Fibroblast of lung (primary cell): ENCODE results near the gene DPH5. TPM values are rescaled to one million over a fixed set of nuclear protein-coding genes. Genes with fewer than 3 reads are reported as not detected.
A peak's percentile ranks its signal among the peaks of the same experiment; 100 is the strongest.

ENCODE experiments used
- DNase-seq, 2 donors: peaks; one replicate each; pipeline versions ENCODE4 v3.0.0 to v3.0.0-alpha.2; 2010; ENCODE audit warnings: low read depth in 2 of 2
- H2AFZ ChIP-seq: 2 replicates; pipeline ENCODE4 v1.5.1; 2012; ENCODE audit warnings: low read length, control low read depth, inconsistent platforms
- H3K27ac ChIP-seq: 2 replicates; pipeline ENCODE4 v1.5.1; 2011; ENCODE audit warnings: low read length, control low read depth; ENCODE audit not compliant: insufficient read depth
- H3K27me3 ChIP-seq: 2 replicates; pipeline ENCODE4 v1.5.1; 2011; ENCODE audit warnings: mild to moderate bottlenecking, low read length; ENCODE audit not compliant: control insufficient read depth, insufficient read depth
- H3K36me3 ChIP-seq: 2 replicates; pipeline ENCODE4 v1.5.1; 2011; ENCODE audit warnings: low read length; ENCODE audit not compliant: control insufficient read depth, insufficient read depth
- H3K4me1 ChIP-seq: 2 replicates; pipeline ENCODE4 v1.5.1; 2011; ENCODE audit warnings: low read length; ENCODE audit not compliant: control insufficient read depth, insufficient read depth; ENCODE audit errors: extremely low read depth
- H3K4me2 ChIP-seq: 2 replicates; pipeline ENCODE4 v1.5.1; 2011; ENCODE audit warnings: low read length, control low read depth; ENCODE audit not compliant: insufficient read depth; ENCODE audit errors: extremely low read depth
- H3K4me3 ChIP-seq, 4 experiments: fragments of 200-600 bp in 1 of 4; sonication (generic) in 1 of 4; replicated peaks in 1 of 4; 2 replicates each; pipeline ENCODE4 v1.5.1; 2011 to 2016; ENCODE audit warnings: low read length in 4 of 4, low read depth in 3 of 4, mild to moderate bottlenecking in 3 of 4, control low read depth in 2 of 4, inconsistent platforms in 1 of 4, mixed read lengths in 1 of 4; ENCODE audit not compliant: insufficient read depth in 1 of 4; ENCODE audit errors: control extremely low read depth in 1 of 4
- H3K79me2 ChIP-seq: 2 replicates; pipeline ENCODE4 v1.5.1; 2012; ENCODE audit warnings: mild to moderate bottlenecking, low read length, inconsistent platforms; ENCODE audit not compliant: control insufficient read depth, insufficient read depth
- H3K9ac ChIP-seq: 2 replicates; pipeline ENCODE4 v1.5.1; 2011; ENCODE audit warnings: mild to moderate bottlenecking, low read length, control low read depth; ENCODE audit not compliant: insufficient read depth
- H3K9me3 ChIP-seq: 2 replicates; pipeline ENCODE4 v1.5.1; 2012; ENCODE audit warnings: low read depth, low read length; ENCODE audit not compliant: control insufficient read depth, insufficient read depth
- H4K20me1 ChIP-seq: 2 replicates; pipeline ENCODE4 v1.5.1; 2011; ENCODE audit warnings: low read length; ENCODE audit not compliant: control insufficient read depth, insufficient read depth; ENCODE audit errors: extremely low read depth
- EZH2 ChIP-seq: IDR thresholded peaks from 2 replicates; pipeline ENCODE4 v1.5.1; 2012; ENCODE audit warnings: low read length, control low read depth, mild to moderate bottlenecking; ENCODE audit errors: missing control alignments
- polyA plus RNA-seq, 2 donors: library from polyadenylated mRNA; depleted of rRNA in 1 of 2; stranded (reverse) in 1 of 2; unstranded in 1 of 2; fragments of >200 nt; gene quantifications; 2 replicates each; pipeline ENCODE4 v1.2.1, GENCODE V29; 2011 to 2012; ENCODE audit warnings: missing spikeins in 1 of 2
- total RNA-seq: library from RNA; depleted of rRNA; stranded (reverse); fragments of >200 nt; gene quantifications from 2 replicates; pipeline ENCODE4 v1.2.1, GENCODE V29; 2014
- TF ChIP-seq, protein P1 (sequence below), 2 donors: IDR thresholded peaks in 1 of 2; conservative IDR thresholded peaks in 1 of 2; 1 replicate in 1 of 2; 2 replicates in 1 of 2; pipeline ENCODE4 v1.5.1; 2011 to 2012; ENCODE audit warnings: low read length in 2 of 2, control low read depth in 1 of 2, inconsistent platforms in 1 of 2, low read depth in 1 of 2, mild to moderate bottlenecking in 1 of 2

The DPH5 gene
- total and polyA plus RNA-seq, 2 donors (not counting 1 experiment from before 2014, with no cell fraction given), result 39.8 to 40.8 TPM

GRCh38 chr1:100982793-100983192 is 42.8 kb downstream of the DPH5 start:
- no peak for DNase-seq
- H3K9ac ChIP-seq, result no peak overlapping the region
- no peak overlapping the region for H3K4me3 ChIP-seq
- H3K79me2 ChIP-seq, result no peaks in the 10 kb centered on the region
- no peaks in the 10 kb centered on the region for H4K20me1 ChIP-seq
- H3K27ac ChIP-seq, result no peak overlapping the region
- no peaks in the 10 kb centered on the region for H3K9me3 ChIP-seq
- H3K4me1 ChIP-seq, result peaks cover 1% of the 10 kb centered on the region
- no peak for TF ChIP-seq EZH2
- TF ChIP-seq, protein P1, sequence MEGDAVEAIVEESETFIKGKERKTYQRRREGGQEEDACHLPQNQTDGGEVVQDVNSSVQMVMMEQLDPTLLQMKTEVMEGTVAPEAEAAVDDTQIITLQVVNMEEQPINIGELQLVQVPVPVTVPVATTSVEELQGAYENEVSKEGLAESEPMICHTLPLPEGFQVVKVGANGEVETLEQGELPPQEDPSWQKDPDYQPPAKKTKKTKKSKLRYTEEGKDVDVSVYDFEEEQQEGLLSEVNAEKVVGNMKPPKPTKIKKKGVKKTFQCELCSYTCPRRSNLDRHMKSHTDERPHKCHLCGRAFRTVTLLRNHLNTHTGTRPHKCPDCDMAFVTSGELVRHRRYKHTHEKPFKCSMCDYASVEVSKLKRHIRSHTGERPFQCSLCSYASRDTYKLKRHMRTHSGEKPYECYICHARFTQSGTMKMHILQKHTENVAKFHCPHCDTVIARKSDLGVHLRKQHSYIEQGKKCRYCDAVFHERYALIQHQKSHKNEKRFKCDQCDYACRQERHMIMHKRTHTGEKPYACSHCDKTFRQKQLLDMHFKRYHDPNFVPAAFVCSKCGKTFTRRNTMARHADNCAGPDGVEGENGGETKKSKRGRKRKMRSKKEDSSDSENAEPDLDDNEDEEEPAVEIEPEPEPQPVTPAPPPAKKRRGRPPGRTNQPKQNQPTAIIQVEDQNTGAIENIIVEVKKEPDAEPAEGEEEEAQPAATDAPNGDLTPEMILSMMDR (conservative IDR thresholded peaks at IDR 0.05 in 1 of 2, IDR thresholded peaks at IDR 0.05 in 1 of 2; ENCODE audit: low read depth in 1 of 2, low read length in 2 of 2), result no peak
- H3K36me3 ChIP-seq, result no peaks in the 10 kb centered on the region
- H2AFZ ChIP-seq, result no peak overlapping the region
- H3K4me2 ChIP-seq, result no peak overlapping the region
- no peaks in the 10 kb centered on the region for H3K27me3 ChIP-seq

DNA sequence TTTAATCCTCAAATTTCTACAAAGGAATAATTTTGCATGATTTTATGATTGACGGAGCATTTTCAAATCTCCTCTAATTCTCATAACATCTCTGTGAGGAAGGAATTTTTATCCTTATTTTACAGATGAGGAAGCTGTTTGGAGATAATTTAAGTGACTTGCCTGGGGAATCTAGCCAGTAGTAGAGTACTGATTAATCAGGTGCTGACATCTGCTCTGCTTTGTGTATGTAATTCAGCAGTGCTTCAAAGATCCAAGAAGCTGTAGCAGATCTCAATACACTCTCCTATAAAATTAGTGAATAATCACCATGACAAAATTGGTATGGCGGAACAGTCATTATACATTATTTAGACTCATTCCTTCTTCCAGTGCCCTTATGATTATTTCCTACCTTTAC is 46.0 kb downstream of the DPH5 start:
- H3K4me3 ChIP-seq, result no peak overlapping the region
- no peaks in the 10 kb centered on the region for H3K4me1 ChIP-seq
- no peaks in the 10 kb centered on the region for H4K20me1 ChIP-seq
- no peaks in the 10 kb centered on the region for H3K79me2 ChIP-seq
- no peak overlapping the region for H2AFZ ChIP-seq
- no peak for TF ChIP-seq EZH2
- TF ChIP-seq, protein P1 (conservative IDR thresholded peaks at IDR 0.05 in 1 of 2, IDR thresholded peaks at IDR 0.05 in 1 of 2; ENCODE audit: low read depth in 1 of 2, low read length in 2 of 2), result no peak
- H3K9ac ChIP-seq, result no peak overlapping the region
- H3K27me3 ChIP-seq, result no peaks in the 10 kb centered on the region
- H3K27ac ChIP-seq, result no peak overlapping the region
- H3K36me3 ChIP-seq, result no peaks in the 10 kb centered on the region
- peak in 1 of 2 donors; percentile 63 for DNase-seq
- H3K9me3 ChIP-seq, result no peaks in the 10 kb centered on the region
- H3K4me2 ChIP-seq, result no peak overlapping the region

- Histone ChIP-seq H3K27me3 (no peaks in the 10 kb centered on the region), H3K9me3 (no peaks in the 10 kb centered on the region), H3K36me3 (no peaks in the 10 kb centered on the region), H3K27ac (no peak overlapping the region), H2AFZ (no peak overlapping the region), H3K4me2 (no peak overlapping the region), H3K4me1 (no peaks in the 10 kb centered on the region), H4K20me1 (no peaks in the 10 kb centered on the region), H3K79me2 (no peaks in the 10 kb centered on the region), H3K9ac (no peak overlapping the region), H3K4me3 (no peak overlapping the region)
- TF ChIP-seq EZH2, result no peak
- TF ChIP-seq, protein P1 (conservative IDR thresholded peaks at IDR 0.05 in 1 of 2, IDR thresholded peaks at IDR 0.05 in 1 of 2; ENCODE audit: low read depth in 1 of 2, low read length in 2 of 2), result no peak
- DNase-seq, result no peak
Measured at GRCh38 chr1:100976936-100977335, 48.6 kb downstream of the DPH5 start.
